HepG2 (cell line): ENCODE measurements around the gene U2SURP. TPM values are rescaled to one million over a fixed set of nuclear protein-coding genes. Genes with fewer than 3 reads are reported as not detected.

Experiments used
- ATAC-seq: fragments of 200-7000 bp; cut with Tn5 transposase; 3 replicates; pipeline ENCODE4 v1.9.1; 2020; ENCODE audit warnings: mild to moderate bottlenecking, moderate library complexity
- BruUV-seq: library from RNA; stranded (reverse); fragments of 400-500 nt; replicated peaks from 2 replicates; lab custom pipeline; 2021; lab: Mats Ljungman, UMichigan
- CTCF ChIA-PET: fragments of 300-600 bp; formaldehyde crosslinking; extraction: SDS; loops from one replicate; lab custom pipeline; 2021; ENCODE audit warnings: low total read pairs, inconsistent platforms, low intra/inter-chr PET ratio; lab: Yijun Ruan, JAX
- POLR2A ChIA-PET: fragments of 350-600 bp; sonication (Branson Sonifier 250); formaldehyde crosslinking; loops from one replicate; lab custom pipeline; 2020; ENCODE audit warnings: antibody characterized with exemption, inconsistent platforms; lab: Yijun Ruan, JAX
- DNase-seq: peaks from one replicate; pipeline ENCODE4 v3.0.0-alpha.2; 2015; ENCODE audit warnings: low spot score
- FAIRE-seq: peaks from 3 replicates; lab custom pipeline; 2011; peaks lifted over from hg19 to GRCh38; lab: Jason Lieb, UNC
- H2AFZ ChIP-seq: one replicate; pipeline ENCODE4 v1.6.1; 2011; ENCODE audit warnings: low read length, inconsistent platforms
- H3K27ac ChIP-seq: fragments of 300-600 bp; 3 replicates; pipeline ENCODE4 v1.8.0; 2011; ENCODE audit warnings: mixed run types, mild to moderate bottlenecking, mixed read lengths, low read length, inconsistent platforms; ENCODE audit not compliant: insufficient read depth; ENCODE audit errors: extremely low read length
- H3K27me3 ChIP-seq, 2 experiments: fragments of 200-600 bp in 1 of 2; 2 replicates in 1 of 2; 3 replicates in 1 of 2; pipeline versions ENCODE4 v1.6.0 to v1.8.0; 2011; ENCODE audit warnings: low read length in 2 of 2, mild to moderate bottlenecking in 2 of 2, moderate library complexity in 2 of 2, inconsistent platforms in 1 of 2; ENCODE audit not compliant: insufficient read depth in 2 of 2, control insufficient read depth in 1 of 2
- H3K36me3 ChIP-seq, 2 experiments: fragments of 200-600 bp in 1 of 2; replicated peaks in 1 of 2; 2 replicates in 1 of 2; 3 replicates in 1 of 2; pipeline versions ENCODE4 v1.5.1 to v1.8.0; 2011; ENCODE audit warnings: low read length in 2 of 2, inconsistent platforms in 1 of 2; ENCODE audit not compliant: insufficient read depth in 2 of 2, control insufficient read depth in 1 of 2
- H3K4me1 ChIP-seq: 2 replicates; pipeline ENCODE4 v1.5.1; 2012; ENCODE audit warnings: low read length, inconsistent platforms; ENCODE audit not compliant: insufficient read depth
- H3K4me2 ChIP-seq: 2 replicates; pipeline ENCODE4 v1.6.0; 2011; ENCODE audit warnings: low read depth, low read length, inconsistent platforms
- H3K4me3 ChIP-seq, 3 experiments: fragments of 200-600 bp in 1 of 3; sonication (generic), shearing (Covaris generic) in 1 of 3; replicated peaks in 1 of 3; 2 replicates each; pipeline ENCODE4 v1.5.1; 2011 to 2016; ENCODE audit warnings: low read length in 3 of 3, inconsistent platforms in 2 of 3, low read depth in 2 of 3, mild to moderate bottlenecking in 2 of 3, control low read depth in 1 of 3, mixed read lengths in 1 of 3; ENCODE audit not compliant: insufficient read depth in 1 of 3
- H3K79me2 ChIP-seq: one replicate; pipeline ENCODE4 v1.6.1; 2011; ENCODE audit warnings: low read length, inconsistent platforms; ENCODE audit not compliant: insufficient read depth
- H3K9ac ChIP-seq: 2 replicates; pipeline ENCODE4 v1.6.0; 2011; ENCODE audit warnings: mild to moderate bottlenecking, low read depth, low read length, inconsistent platforms; ENCODE audit not compliant: insufficient read depth
- H3K9me3 ChIP-seq: 2 replicates; pipeline ENCODE4 v1.5.1; 2012; ENCODE audit warnings: mild to moderate bottlenecking, low read length
- H4K20me1 ChIP-seq: 2 replicates; pipeline ENCODE4 v1.6.0; 2011; ENCODE audit warnings: inconsistent platforms, mild to moderate bottlenecking, low read length, moderate library complexity; ENCODE audit not compliant: insufficient read depth
- TP53 ChIP-seq: sonication (generic); formaldehyde crosslinking; conservative IDR thresholded peaks from 2 replicates; pipeline ENCODE4 v1.4.0; 2020; ENCODE audit warnings: missing genetic modification reagents
- ZNF20 ChIP-seq: sonication (generic); formaldehyde crosslinking; IDR thresholded peaks from 2 replicates; pipeline ENCODE4 v1.4.0; 2020; ENCODE audit warnings: mild to moderate bottlenecking, moderate library complexity, missing genetic modification reagents
- ZNF629 ChIP-seq: sonication (generic); formaldehyde crosslinking; conservative IDR thresholded peaks from 2 replicates; pipeline ENCODE4 v1.5.0; 2020; ENCODE audit warnings: missing genetic modification reagents
- WGBS: methylation state at CpG from one replicate; pipeline ENCODE4 v1.1.6; 2017; ENCODE audit warnings: low lambda C conversion rate; 5-methylcytosine and 5-hydroxymethylcytosine counted together
- in situ Hi-C: cut with HindIII; loops from 2 replicates; pipeline ENCODE4 v1.10.0; 2017; ENCODE audit warnings: low pct_unique_long_range_greater_than_20kb; ENCODE audit not compliant: extremely low pct_ligation_motif_present
- intact Hi-C: fragments of 100-400 bp; cut with micrococcal nuclease; formaldehyde crosslinking; loops from one replicate; pipeline ENCODE4 v1.10.0; 2022; ENCODE audit not compliant: unreplicated experiment
- polyA plus RNA-seq, 8 experiments: library from polyadenylated mRNA; depleted of rRNA in 3 of 8; stranded (reverse) in 7 of 8; unstranded in 1 of 8; fragments of >200 nt; fragmentation: Illumina TruSeq in 4 of 8; extraction: Trizol in 4 of 8; gene quantifications; 2 replicates each; pipeline versions ENCODE4 v1.2.1 to v1.2.3, GENCODE V29; 2011 to 2016; ENCODE audit warnings: low read depth in 4 of 8, missing spikeins in 1 of 8, mixed read lengths in 1 of 8; ENCODE audit not compliant: insufficient read depth in 1 of 8
- total RNA-seq, 5 experiments: library from RNA; depleted of rRNA; stranded (reverse); fragments of >200 nt; fragmentation: Illumina TruSeq; extraction: Trizol; gene quantifications; 2 replicates each; pipeline ENCODE4 v1.2.3, GENCODE V29; 2016; ENCODE audit warnings: low read depth in 1 of 5
- TF ChIP-seq, protein P1 (sequence below): IDR thresholded peaks from 2 replicates; pipeline ENCODE4 v1.6.1; 2016; ENCODE audit warnings: low read depth, missing genetic modification reagents, missing compliant biosample characterization

Gene U2SURP
- total and polyA plus RNA-seq, 2 of the 13 experiments (the other 11 are each of a cell fraction or from before 2014, with no cell fraction given) = 55.9 to 173 TPM

DNA sequence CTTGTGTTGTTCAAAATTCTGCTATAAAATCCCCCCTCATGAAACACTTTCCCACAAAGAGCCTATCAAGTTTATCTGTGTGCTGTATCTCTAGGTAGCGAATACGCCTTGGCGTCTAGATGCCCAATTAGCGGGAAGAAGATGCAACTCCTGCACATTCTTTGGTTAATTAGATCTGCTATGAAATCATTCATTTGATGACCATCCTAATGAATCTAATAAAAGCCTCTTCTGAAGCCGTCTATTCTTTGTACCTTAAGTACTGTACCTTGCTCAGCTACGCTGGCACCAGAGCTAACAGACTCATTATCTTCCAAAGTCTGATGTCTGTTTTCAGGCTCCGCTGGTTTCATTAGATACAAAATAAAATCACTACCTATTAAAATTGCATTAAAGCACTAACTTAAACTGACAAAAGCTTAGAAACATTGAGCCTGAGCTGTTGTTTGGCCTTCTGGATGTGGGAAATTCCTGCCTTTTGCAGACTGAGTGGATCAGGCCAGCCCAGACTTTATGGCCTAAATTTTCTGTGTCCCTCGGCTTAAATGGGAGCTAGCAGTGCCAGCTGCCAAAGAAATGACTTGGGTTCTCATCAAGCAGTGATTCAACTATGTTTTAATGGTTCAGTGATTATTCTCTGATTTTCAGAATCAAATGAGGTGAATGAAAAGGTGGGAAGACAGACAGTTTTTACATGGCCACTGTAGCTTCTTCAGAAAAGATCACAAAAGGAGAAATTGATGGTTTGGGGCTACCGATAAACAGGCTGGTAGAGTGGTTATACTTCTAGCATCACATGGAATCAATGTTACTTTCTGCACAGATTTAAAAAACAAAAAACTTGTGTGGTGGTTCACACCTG is 89.8 kb downstream of the U2SURP start (continued):
- TF ChIP-seq, protein P1, sequence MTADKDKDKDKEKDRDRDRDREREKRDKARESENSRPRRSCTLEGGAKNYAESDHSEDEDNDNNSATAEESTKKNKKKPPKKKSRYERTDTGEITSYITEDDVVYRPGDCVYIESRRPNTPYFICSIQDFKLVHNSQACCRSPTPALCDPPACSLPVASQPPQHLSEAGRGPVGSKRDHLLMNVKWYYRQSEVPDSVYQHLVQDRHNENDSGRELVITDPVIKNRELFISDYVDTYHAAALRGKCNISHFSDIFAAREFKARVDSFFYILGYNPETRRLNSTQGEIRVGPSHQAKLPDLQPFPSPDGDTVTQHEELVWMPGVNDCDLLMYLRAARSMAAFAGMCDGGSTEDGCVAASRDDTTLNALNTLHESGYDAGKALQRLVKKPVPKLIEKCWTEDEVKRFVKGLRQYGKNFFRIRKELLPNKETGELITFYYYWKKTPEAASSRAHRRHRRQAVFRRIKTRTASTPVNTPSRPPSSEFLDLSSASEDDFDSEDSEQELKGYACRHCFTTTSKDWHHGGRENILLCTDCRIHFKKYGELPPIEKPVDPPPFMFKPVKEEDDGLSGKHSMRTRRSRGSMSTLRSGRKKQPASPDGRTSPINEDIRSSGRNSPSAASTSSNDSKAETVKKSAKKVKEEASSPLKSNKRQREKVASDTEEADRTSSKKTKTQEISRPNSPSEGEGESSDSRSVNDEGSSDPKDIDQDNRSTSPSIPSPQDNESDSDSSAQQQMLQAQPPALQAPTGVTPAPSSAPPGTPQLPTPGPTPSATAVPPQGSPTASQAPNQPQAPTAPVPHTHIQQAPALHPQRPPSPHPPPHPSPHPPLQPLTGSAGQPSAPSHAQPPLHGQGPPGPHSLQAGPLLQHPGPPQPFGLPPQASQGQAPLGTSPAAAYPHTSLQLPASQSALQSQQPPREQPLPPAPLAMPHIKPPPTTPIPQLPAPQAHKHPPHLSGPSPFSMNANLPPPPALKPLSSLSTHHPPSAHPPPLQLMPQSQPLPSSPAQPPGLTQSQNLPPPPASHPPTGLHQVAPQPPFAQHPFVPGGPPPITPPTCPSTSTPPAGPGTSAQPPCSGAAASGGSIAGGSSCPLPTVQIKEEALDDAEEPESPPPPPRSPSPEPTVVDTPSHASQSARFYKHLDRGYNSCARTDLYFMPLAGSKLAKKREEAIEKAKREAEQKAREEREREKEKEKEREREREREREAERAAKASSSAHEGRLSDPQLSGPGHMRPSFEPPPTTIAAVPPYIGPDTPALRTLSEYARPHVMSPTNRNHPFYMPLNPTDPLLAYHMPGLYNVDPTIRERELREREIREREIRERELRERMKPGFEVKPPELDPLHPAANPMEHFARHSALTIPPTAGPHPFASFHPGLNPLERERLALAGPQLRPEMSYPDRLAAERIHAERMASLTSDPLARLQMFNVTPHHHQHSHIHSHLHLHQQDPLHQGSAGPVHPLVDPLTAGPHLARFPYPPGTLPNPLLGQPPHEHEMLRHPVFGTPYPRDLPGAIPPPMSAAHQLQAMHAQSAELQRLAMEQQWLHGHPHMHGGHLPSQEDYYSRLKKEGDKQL = no peak
- TF ChIP-seq TP53 (CRISPR knock-in tag) = no peak

DNA sequence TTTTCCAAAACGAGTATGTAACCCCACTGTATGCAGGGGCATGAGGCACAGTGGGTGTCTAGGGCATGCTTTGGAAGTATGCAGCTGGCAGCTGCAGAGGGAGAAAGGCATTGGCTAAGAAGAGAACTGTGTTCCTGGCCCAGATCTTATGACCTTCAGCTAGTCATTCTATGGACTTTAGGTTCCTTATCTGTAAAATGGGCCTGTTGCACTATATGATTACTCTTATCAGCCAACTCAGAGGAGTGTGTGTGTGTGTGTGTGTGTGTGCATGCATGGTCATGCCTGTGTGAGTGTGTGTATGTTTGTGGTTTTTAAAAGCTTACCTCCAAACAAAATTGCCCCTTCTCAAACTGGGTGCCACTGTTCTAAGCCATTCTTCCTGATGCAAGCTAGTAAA is 90.8 kb downstream of the U2SURP start:
- POLR2A ChIA-PET = no interaction called here
- FAIRE-seq (no peak), ATAC-seq (no peak), DNase-seq (no peak)
- H3K27ac ChIP-seq = no peak overlapping the region
- H3K36me3 ChIP-seq = no peaks in the 10 kb centered on the region
- intact Hi-C loops (loop anchor here (10.0 kb wide), 1 partner anchor 1277 kb away; no protein-coding TSS in a partner anchor), in situ Hi-C loops (no loop called here)
- no peaks in the 10 kb centered on the region for H3K79me2 ChIP-seq
- H3K27me3 ChIP-seq = peaks cover 0 to 6% of the 10 kb centered on the region in 2 experiments; a peak in 3 of 5 replicates
- no peaks in the 10 kb centered on the region for H3K9me3 ChIP-seq
- CTCF ChIA-PET = no interaction called here
- 0% methylated on average over 1 of the region's 1 CpG for WGBS
- TF ChIP-seq ZNF629 (CRISPR knock-in tag) (peak; percentile 46; the same call in 1 of the 2 replicates), ZNF20 (no peak)
- no TSS peak for BruUV-seq
- H3K4me2 ChIP-seq = no peak overlapping the region
- H3K4me3 ChIP-seq = no peak overlapping the region
- H2AFZ ChIP-seq = no peak overlapping the region
- no peak overlapping the region for H3K9ac ChIP-seq
- H3K4me1 ChIP-seq = no peaks in the 10 kb centered on the region
- H4K20me1 ChIP-seq = no peaks in the 10 kb centered on the region
